ENCODE results near the gene C6orf47. TPM values are rescaled to one million over a fixed set of nuclear protein-coding genes. Genes with fewer than 3 reads are reported as not detected.

C6orf47 gene
- total and polyA plus RNA-seq, 4 donors: 18.9 to 26.8 (median 24.0) TPM

- Histone ChIP-seq H3K9me3 (ENCODE audit: control insufficient read depth in 4 of 4, insufficient read depth in 3 of 4, low read length in 3 of 4) (no peaks in the 10 kb centered on the region), H3K4me3 (peak overlapping the region; percentile 29), H3K4me1 (ENCODE audit: control insufficient read depth in 5 of 5, insufficient read depth in 5 of 5, low read length in 5 of 5) (peaks cover 2 to 17% (median 4%) of the 10 kb centered on the region in 5 donors), H3K27me3 (ENCODE audit: control insufficient read depth in 3 of 3, insufficient read depth in 3 of 3, low read length in 2 of 3) (no peaks in the 10 kb centered on the region), H3K9ac (ENCODE audit: insufficient read depth in 1 of 2, low read length in 2 of 2) (peak overlapping the region; percentile 72 to 90), H3K36me3 (ENCODE audit: control insufficient read depth in 4 of 4, insufficient read depth in 4 of 4, low read length in 4 of 4) (peaks cover 8 to 22% (median 16%) of the 10 kb centered on the region in 4 donors), H3K27ac (ENCODE audit: low read depth in 1 of 2, low read length in 1 of 2) (peak overlapping the region; percentile 90 to 100)
- ATAC-seq (ENCODE audit: insufficient read depth, low FRiP score): peak; percentile 87
- TF ChIP-seq CTCF (IDR thresholded peaks at IDR 0.05; ENCODE audit: control extremely low read depth, extremely low read depth): no peak
- 0% methylated on average over 50 of the region's 50 CpGs for WGBS, 2 donors
- DNase-seq: peak; percentile 99 to 100 (median 100)
Observed at GRCh38 chr6:31619805-31620585, 40.6 kb downstream of the C6orf47 start.

GRCh38 chr6:31617010-31617409 lies 43.6 kb downstream of the C6orf47 start:
- TF ChIP-seq CTCF (IDR thresholded peaks at IDR 0.05; ENCODE audit: control extremely low read depth, extremely low read depth): no peak
- H3K9ac ChIP-seq (ENCODE audit: insufficient read depth in 1 of 2, low read length in 2 of 2): no peak overlapping the region
- H3K27ac ChIP-seq (ENCODE audit: low read depth in 1 of 2, low read length in 1 of 2): no peak overlapping the region
- H3K9me3 ChIP-seq (ENCODE audit: control insufficient read depth in 4 of 4, insufficient read depth in 3 of 4, low read length in 3 of 4): no peaks in the 10 kb centered on the region
- WGBS, 2 donors: 90 to 93% methylated on average over 2 of the region's 2 CpGs
- no peak for DNase-seq
- H3K4me3 ChIP-seq: no peak overlapping the region
- no peak for ATAC-seq (ENCODE audit: insufficient read depth, low FRiP score)
- H3K4me1 ChIP-seq (ENCODE audit: control insufficient read depth in 5 of 5, insufficient read depth in 5 of 5, low read length in 5 of 5): peaks cover 0 to 20% (median 2%) of the 10 kb centered on the region in 5 donors
- H3K27me3 ChIP-seq (ENCODE audit: control insufficient read depth in 3 of 3, insufficient read depth in 3 of 3, low read length in 2 of 3): no peaks in the 10 kb centered on the region
- H3K36me3 ChIP-seq (ENCODE audit: control insufficient read depth in 4 of 4, insufficient read depth in 4 of 4, low read length in 4 of 4): peaks cover 0 to 4% (median 0%) of the 10 kb centered on the region in 4 donors

- no peaks in the 10 kb centered on the region for H3K36me3 ChIP-seq (ENCODE audit: control insufficient read depth in 4 of 4, insufficient read depth in 4 of 4, low read length in 4 of 4)
- 39 to 52% methylated on average over 7 of the region's 7 CpGs for WGBS, 2 donors
- H3K9me3 ChIP-seq (ENCODE audit: control insufficient read depth in 4 of 4, insufficient read depth in 3 of 4, low read length in 3 of 4): no peaks in the 10 kb centered on the region
- DNase-seq (no peak), ATAC-seq (ENCODE audit: insufficient read depth, low FRiP score) (no peak)
- no peak for TF ChIP-seq CTCF (IDR thresholded peaks at IDR 0.05; ENCODE audit: control extremely low read depth, extremely low read depth)
- no peak overlapping the region for H3K4me3 ChIP-seq
- H3K27me3 ChIP-seq (ENCODE audit: control insufficient read depth in 3 of 3, insufficient read depth in 3 of 3, low read length in 2 of 3): no peaks in the 10 kb centered on the region
- peaks cover 0 to 20% (median 0%) of the 10 kb centered on the region in 5 donors for H3K4me1 ChIP-seq (ENCODE audit: control insufficient read depth in 5 of 5, insufficient read depth in 5 of 5, low read length in 5 of 5)
- H3K27ac ChIP-seq (ENCODE audit: low read depth in 1 of 2, low read length in 1 of 2): peak overlapping the region in 1 of 2 donors; percentile 23
- H3K9ac ChIP-seq (ENCODE audit: insufficient read depth in 1 of 2, low read length in 2 of 2): no peak overlapping the region
Observed at GRCh38 chr6:31615748-31616147, 44.8 kb downstream of the C6orf47 start.
